NCI-H345 treated with DMSO at 0.1 percent for 48 hours (cell line): ENCODE measurements around the gene KLHL5.

Source experiments
- DNase-seq: peaks from one replicate; lab custom pipeline; 2025; ENCODE audit not compliant: unreplicated experiment; lab: John Stamatoyannopoulos, UW

Gene KLHL5

DNA sequence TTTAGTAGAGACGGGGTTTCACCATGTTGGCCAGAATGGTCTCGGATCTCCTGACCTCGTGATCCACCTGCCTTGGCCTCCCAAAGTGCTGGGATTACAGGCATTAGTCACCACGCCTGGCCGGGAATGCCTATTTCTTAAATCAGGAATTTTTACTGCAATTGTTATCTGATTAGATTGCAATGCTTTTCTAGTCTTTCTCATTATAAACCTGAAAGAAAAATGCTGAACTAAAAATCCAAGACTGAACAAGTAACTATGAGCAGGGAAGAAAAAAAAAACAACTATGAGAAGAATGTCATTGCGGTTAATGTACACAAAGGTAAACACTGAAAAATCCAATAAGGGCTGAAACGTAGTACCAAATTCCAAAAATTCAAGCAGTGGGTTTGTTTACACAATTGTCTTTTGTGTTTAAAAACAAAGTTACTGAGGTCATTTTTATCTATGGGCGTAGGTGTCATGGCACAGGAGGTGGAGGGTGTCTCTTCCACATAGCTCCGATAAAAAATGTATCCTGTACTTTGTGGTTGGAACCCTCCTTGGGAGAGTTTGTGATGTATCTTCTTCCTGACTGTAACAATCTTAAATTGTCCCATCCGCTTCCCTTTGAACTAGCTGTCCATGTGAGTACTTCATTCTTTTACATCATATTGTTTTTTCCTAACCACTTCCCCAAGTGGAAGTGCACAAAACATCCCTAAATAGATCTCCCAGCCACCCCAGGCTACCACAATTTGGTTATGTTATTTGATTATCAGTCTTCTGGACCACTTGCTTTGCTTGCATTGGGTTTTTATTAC, 18.8 kb upstream of the KLHL5 start:
- DNase-seq = no peak

GRCh38 chr4:39043861-39044363, 18.1 kb upstream of the KLHL5 start:
- no peak for DNase-seq

GRCh38 chr4:39044364-39044955, 17.6 kb upstream of the KLHL5 start:
- DNase-seq = peak; percentile 31

DNA sequence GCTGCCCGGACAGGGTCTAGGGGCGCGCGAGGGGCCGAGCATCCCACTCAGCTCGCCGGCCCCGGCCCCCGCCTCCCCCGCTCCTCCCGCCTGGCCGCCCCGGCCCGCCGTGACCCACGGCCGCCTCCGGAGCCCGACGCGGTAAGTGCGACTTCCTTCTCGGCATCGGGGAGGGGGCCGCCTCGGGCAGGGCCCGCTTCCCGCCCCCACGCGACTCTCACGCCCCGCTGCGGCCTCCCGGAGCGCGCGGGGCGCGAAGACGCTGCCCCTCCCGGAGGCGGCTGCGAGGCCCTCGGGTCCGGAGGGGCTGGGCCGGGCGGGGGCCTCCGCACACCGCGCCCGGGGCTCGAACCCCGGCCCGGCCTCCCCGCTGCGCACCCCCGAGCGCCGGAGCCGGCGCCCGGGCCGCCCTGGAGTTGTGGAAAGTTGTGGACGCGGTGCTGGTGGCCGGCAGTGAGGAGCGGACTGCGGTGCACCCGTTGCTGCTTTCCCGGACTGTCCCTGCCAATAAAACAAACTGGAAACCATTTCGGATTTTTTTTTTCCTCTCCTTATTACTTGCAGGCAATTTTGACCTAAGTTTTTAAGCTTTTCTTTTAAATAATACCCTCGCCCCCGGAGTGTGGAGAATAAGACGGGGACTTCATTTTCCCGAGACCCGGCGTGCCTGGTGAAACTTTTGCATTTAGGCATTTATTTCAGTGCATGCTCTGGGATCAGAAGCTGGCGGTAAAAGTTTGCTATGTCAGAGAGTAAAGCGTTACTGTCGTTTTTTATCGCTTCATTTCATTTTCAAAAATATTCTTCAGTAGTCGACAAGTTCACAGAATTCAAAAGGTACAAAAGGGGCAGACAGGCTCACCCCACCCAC, 16.8 kb upstream of the KLHL5 start:
- no peak for DNase-seq

GRCh38 chr4:39045827-39046221, 16.2 kb upstream of the KLHL5 start:
- DNase-seq = no peak

DNA sequence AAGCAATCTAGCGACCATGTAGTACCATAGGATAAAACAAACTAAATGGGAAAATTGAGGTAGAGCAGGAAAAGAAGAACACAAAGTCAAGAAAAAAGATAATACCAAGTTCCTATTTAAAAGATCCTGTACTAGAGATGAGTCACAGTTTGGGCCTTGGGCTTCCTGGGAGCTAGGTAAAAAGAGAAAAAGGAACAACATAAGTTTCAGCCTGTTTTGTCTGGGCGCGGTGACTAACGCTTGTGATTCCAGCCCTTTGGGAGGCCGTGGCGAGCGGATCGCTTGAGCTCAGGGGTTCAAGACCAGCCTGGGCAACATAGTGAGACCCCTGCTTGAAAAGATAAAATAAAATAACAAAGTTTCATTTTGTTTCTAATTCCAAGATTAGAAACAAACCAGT, 15.8 kb upstream of the KLHL5 start:
- no peak for DNase-seq

DNA sequence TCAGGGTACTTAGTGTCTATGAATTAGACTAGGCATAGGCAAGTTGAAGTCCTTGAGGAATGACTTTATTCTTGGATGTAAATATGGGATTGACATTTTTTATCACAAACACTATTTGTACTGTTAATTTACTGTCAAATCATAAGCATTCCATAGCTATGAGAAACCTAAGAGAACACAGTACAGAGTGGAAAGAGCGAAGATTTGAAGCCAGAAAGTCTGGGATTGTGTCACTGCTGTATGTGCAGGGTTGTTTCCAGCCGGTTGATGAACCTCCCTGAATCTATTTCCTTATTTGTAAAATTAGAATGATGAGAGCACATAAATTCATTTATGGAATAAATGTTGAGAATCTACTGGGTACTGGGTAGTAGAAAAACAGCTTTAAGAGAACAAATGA, 14.4 kb upstream of the KLHL5 start:
- no peak for DNase-seq

DNA sequence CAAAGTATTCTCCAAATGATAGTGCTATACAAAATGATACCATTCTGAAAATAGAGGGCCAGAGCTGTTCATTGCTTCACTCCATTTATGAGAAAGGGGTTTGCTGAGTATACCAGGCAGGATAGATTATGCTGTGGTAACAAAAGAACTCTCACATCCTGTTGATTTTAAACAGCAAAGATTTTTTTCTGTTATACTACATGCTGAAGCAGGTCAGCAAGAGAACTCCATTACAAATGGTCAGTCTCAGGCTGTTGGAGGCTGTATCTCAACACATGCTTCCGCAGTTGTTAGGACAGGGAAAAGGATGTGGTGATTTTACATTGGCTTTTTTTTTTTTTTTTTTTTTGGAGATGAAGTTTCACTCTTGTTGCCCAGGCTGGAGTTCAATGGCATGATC, 13.7 kb upstream of the KLHL5 start:
- DNase-seq = no peak

- no peak for DNase-seq
Observed at GRCh38 chr4:39050590-39050989, 11.4 kb upstream of the KLHL5 start.

DNA sequence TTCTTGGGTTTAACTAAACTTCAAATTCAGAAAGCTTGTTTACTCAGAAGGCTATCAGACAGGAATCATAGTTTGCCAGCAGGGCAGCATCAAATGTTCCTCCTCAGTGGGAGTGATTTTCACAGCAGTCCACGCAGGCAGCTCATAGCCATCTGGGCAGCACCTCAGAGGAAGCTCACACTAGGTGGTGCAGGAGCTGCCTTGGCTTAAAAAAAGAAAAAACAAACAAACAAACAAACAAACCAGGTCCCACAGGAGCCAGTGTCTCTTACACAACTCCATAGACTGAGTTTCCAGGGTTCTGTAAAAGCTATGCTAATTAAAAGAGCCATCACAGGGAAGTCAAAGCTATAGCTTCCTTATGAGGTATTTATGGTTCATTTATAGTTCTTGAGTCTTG, 10.5 kb upstream of the KLHL5 start:
- no peak for DNase-seq

DNA sequence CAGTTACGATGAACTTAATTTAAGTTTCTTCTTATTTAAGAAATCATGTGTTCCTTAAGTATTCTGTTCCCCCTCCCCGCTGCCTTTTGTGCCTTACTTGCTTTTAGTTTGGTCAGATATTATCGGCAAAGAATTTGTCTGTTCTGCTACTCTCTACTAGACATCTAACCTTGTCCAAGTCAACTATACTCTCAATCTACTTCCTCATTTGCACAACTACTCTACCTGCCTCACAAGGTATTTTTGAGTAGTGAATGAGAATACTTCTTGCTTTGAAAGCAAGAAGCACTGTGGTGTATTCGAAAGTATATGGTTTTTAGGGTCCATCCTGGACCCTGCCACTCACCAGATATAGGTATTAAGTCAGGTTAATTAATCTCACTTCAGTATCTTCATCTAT, 8.0 kb upstream of the KLHL5 start:
- no peak for DNase-seq

DNA sequence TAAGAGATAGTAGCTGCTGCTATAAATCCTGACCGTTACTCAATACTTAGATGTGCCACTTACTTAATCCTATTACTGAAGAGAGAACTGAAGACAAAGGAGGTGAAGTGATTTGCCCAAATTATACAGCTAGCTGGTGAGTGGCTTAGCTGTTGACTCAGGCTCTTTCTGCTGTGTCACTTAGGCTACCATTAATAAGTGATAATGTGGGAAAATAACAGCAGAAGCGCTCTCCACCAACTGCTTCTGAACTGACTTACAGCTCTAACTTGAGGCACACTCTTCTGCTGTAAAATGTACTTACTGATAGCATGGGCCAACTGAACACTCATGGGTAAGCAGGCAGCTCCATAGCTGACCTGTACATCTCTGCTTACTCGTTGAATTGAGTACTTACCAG, 7.5 kb upstream of the KLHL5 start:
- DNase-seq = no peak

- DNase-seq = no peak
Observed at GRCh38 chr4:39056023-39056422, 6.0 kb upstream of the KLHL5 start.

DNA sequence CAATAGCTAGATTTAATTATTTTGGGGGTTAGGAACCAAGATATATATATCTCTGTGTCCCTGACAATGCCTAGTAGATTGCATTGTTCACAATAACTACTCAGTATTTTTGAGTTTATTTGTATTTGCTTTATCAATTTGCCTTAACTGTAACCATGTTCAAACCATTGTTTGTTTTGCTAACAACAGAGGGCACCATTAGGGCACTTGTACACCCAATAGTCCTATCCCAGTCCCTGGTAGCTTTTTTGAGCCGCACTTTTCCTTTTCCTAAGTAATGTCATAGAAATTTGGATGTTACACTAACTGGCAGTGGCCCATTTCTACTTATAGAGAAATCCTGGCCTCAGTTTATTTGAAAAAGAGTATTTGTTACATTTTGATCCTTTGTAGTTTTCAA, 575 bp upstream of the KLHL5 start:
- DNase-seq = no peak

- DNase-seq = no peak
Observed at GRCh38 chr4:39062770-39063097, 702 bp downstream of the KLHL5 start.

DNA sequence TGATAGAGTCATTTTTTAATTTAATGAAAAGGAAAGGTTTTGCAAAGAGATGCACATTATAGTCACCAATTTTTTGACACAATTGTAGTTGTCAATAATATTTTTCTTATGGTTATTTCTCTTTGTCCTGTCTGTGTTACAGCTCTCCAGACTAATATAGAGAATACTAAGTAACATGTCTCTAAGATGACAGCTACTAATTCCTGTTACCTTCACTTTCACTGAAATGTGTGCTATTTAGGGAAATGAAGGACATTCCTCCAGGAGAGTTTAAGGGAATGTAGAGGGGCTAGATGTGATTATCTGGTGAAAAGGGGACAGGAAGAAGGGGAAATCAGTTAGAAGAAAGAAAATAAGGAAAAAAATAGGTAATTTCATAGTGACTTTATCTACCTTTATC, 1.4 kb downstream of the KLHL5 start:
- DNase-seq = no peak

DNA sequence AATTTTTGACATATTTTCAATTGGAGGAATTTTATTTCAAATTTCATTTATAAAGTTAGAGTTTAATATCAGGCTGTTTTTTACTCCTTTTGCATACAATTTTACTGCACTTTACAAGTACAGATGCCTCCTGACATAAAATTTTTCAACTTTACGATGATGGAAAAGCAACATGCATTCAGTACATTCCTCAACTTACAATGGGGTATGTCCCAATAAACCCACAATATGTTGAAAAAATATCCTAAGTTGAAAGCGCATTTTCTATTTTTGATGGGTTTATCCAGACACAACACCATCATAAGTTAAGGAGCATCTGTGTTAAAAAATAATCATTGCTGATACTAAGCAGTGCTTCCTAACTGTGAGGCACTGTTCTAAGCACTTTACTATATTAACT, 4.3 kb downstream of the KLHL5 start:
- no peak for DNase-seq

DNA sequence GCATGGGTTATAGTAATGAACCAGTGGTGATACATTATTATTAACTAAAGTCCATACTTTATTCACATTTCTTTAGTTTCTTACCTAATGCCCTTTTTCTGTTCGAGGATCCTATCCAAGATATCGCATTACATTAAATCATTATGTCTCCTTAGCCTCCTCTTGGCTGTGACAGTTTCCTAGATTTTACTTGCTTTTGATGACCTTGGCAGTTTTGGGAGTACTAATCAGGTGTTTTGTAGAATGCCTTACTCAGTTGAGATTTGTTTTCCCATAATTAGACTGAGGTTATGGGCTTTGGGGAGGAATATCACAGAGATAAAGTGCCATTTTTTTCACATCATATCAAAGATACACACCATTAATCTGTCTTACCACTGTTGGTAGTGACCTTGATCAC, 5.0 kb downstream of the KLHL5 start:
- DNase-seq = no peak

DNA sequence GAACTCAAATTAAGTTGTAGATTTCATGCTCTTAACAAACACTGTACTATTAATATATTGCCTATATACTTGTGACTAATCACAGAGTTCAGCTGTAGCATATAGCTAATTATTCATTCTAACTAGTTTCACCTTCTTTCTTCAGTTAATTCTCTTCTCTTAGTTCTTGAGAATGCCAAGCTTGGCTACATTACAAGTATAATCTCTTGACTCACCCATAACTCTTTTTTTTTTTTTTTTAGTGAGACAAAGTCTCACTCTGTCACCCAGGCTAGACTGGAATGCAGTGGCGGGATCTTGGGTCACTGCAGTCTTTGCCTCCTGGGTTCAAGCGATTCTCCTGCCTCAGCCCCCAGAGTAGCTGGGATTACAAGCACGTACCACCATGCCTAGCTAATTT, 5.4 kb downstream of the KLHL5 start:
- DNase-seq = no peak

DNA sequence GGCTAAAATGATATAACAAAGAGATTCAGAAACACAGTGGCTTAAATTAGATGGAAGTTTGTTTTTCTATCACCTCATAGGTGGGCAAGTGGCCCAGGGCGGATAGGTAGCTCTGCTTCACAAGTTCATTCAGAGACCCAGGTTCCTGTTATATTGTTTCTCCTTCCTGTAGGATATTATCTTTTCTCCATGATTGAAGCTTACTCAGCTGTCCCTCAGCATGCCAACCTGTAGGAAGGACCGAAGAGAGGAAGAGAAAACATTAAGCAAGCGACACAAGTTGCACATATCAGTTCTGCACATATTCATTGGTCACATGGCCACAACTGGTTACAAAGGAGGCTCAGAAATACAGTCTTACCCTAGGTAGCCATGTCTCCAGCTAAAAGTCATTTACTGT, 6.9 kb downstream of the KLHL5 start:
- DNase-seq = no peak

- DNase-seq = no peak
Observed at GRCh38 chr4:39078829-39079228, 16.8 kb downstream of the KLHL5 start.

DNA sequence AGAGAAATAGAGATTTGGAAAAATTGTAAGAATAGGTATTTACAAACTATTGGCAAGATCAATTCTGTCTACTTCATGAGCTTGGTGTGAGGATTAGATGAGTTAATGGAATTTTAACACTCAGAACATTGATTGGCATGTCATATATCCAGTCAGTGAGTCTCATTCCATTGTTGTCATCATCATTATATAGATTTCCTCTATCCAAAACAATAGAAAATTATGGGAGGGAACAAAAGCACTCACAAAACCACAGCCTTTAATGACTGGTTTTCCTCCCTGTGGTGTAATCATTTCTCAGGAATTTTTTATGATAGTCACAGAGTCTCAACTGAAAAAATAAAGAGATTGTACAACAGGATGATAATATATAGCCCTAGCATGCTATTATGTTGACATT, 21.1 kb downstream of the KLHL5 start:
- DNase-seq = no peak
